WTC11 (cell line): ENCODE data around the gene ERBB4.

Source experiments
- CBFB ChIP-seq: sonication (generic); formaldehyde crosslinking; IDR thresholded peaks from 2 replicates; pipeline ENCODE4 v1.8.1; 2022; ENCODE audit warnings: mild to moderate bottlenecking, low read depth, missing genetic modification reagents
- CTCF ChIP-seq: fragments of 200-600 bp; IDR thresholded peaks from 2 replicates; pipeline ENCODE4 v1.8.0; 2022; ENCODE audit warnings: antibody characterized with exemption
- ESRRA ChIP-seq: sonication (generic); formaldehyde crosslinking; IDR thresholded peaks from 2 replicates; pipeline ENCODE4 v1.8.1; 2022; ENCODE audit warnings: mild to moderate bottlenecking, missing genetic modification reagents, borderline replicate concordance
- MAX ChIP-seq: sonication (generic); formaldehyde crosslinking; IDR thresholded peaks from 2 replicates; pipeline ENCODE4 v1.8.0; 2022; ENCODE audit warnings: mild to moderate bottlenecking, missing genetic modification reagents
- MXD4 ChIP-seq: fragments of 250-450 bp; sonication (Bioruptor Pico); IDR thresholded peaks from 2 replicates; pipeline ENCODE4 v1.8.0; 2021; ENCODE audit warnings: mild to moderate bottlenecking, moderate library complexity, borderline replicate concordance
- NFE2L1 ChIP-seq: sonication (generic); formaldehyde crosslinking; IDR thresholded peaks from 2 replicates; pipeline ENCODE4 v1.8.1; 2023; ENCODE audit warnings: missing genetic modification reagents
- NFYB ChIP-seq: sonication (generic); formaldehyde crosslinking; conservative IDR thresholded peaks from 2 replicates; pipeline ENCODE4 v1.8.0; 2022; ENCODE audit warnings: low read depth, missing genetic modification reagents
- NR1H2 ChIP-seq: sonication (generic); formaldehyde crosslinking; IDR thresholded peaks from 2 replicates; pipeline ENCODE4 v1.9.0; 2021; ENCODE audit warnings: mild to moderate bottlenecking, moderate library complexity, missing genetic modification reagents
- USF1 ChIP-seq: sonication (generic); formaldehyde crosslinking; IDR thresholded peaks from 2 replicates; pipeline ENCODE4 v1.8.0; 2022; ENCODE audit warnings: mild to moderate bottlenecking, missing genetic modification reagents
- USF2 ChIP-seq: sonication (generic); formaldehyde crosslinking; IDR thresholded peaks from 2 replicates; pipeline ENCODE4 v1.8.1; 2023; ENCODE audit warnings: mild to moderate bottlenecking, missing genetic modification reagents, moderate library complexity
- TF ChIP-seq, protein P1 (sequence below): sonication (generic); formaldehyde crosslinking; conservative IDR thresholded peaks from 2 replicates; pipeline ENCODE4 v1.8.1; 2023; ENCODE audit warnings: mild to moderate bottlenecking, low read depth, missing genetic modification reagents, moderate library complexity
- TF ChIP-seq, protein P2 (sequence below): sonication (generic); formaldehyde crosslinking; IDR thresholded peaks from 2 replicates; pipeline ENCODE4 v1.8.1; 2023; ENCODE audit warnings: mild to moderate bottlenecking, missing genetic modification reagents
- TF ChIP-seq, protein P3 (sequence below): sonication (generic); formaldehyde crosslinking; IDR thresholded peaks from 2 replicates; pipeline ENCODE4 v1.8.0; 2023; ENCODE audit warnings: missing genetic modification reagents
- TF ChIP-seq, protein P4 (sequence below): sonication (generic); formaldehyde crosslinking; IDR thresholded peaks from 2 replicates; pipeline ENCODE4 v1.8.1; 2022; ENCODE audit warnings: mild to moderate bottlenecking, missing genetic modification reagents, moderate library complexity, borderline replicate concordance

GRCh38 chr2:211845338-211846035 lies 693.1 kb downstream of the ERBB4 start:
- TF ChIP-seq CTCF (no peak), USF2 (no peak), USF1 (CRISPR knock-in tag) (no peak), NFE2L1 (no peak), NFYB (CRISPR knock-in tag) (no peak), MXD4 (CRISPR knock-in tag) (no peak), CBFB (CRISPR knock-in tag) (no peak), NR1H2 (CRISPR knock-in tag) (no peak), MAX (CRISPR knock-in tag) (no peak), ESRRA (CRISPR knock-in tag) (no peak)
- TF ChIP-seq, protein P1, sequence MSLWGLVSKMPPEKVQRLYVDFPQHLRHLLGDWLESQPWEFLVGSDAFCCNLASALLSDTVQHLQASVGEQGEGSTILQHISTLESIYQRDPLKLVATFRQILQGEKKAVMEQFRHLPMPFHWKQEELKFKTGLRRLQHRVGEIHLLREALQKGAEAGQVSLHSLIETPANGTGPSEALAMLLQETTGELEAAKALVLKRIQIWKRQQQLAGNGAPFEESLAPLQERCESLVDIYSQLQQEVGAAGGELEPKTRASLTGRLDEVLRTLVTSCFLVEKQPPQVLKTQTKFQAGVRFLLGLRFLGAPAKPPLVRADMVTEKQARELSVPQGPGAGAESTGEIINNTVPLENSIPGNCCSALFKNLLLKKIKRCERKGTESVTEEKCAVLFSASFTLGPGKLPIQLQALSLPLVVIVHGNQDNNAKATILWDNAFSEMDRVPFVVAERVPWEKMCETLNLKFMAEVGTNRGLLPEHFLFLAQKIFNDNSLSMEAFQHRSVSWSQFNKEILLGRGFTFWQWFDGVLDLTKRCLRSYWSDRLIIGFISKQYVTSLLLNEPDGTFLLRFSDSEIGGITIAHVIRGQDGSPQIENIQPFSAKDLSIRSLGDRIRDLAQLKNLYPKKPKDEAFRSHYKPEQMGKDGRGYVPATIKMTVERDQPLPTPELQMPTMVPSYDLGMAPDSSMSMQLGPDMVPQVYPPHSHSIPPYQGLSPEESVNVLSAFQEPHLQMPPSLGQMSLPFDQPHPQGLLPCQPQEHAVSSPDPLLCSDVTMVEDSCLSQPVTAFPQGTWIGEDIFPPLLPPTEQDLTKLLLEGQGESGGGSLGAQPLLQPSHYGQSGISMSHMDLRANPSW (CRISPR knock-in tag), result no peak
- TF ChIP-seq, protein P2, sequence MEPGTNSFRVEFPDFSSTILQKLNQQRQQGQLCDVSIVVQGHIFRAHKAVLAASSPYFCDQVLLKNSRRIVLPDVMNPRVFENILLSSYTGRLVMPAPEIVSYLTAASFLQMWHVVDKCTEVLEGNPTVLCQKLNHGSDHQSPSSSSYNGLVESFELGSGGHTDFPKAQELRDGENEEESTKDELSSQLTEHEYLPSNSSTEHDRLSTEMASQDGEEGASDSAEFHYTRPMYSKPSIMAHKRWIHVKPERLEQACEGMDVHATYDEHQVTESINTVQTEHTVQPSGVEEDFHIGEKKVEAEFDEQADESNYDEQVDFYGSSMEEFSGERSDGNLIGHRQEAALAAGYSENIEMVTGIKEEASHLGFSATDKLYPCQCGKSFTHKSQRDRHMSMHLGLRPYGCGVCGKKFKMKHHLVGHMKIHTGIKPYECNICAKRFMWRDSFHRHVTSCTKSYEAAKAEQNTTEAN (CRISPR knock-in tag), result no peak
- TF ChIP-seq, protein P3, sequence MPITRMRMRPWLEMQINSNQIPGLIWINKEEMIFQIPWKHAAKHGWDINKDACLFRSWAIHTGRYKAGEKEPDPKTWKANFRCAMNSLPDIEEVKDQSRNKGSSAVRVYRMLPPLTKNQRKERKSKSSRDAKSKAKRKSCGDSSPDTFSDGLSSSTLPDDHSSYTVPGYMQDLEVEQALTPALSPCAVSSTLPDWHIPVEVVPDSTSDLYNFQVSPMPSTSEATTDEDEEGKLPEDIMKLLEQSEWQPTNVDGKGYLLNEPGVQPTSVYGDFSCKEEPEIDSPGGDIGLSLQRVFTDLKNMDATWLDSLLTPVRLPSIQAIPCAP (CRISPR knock-in tag), result no peak
- TF ChIP-seq, protein P4, sequence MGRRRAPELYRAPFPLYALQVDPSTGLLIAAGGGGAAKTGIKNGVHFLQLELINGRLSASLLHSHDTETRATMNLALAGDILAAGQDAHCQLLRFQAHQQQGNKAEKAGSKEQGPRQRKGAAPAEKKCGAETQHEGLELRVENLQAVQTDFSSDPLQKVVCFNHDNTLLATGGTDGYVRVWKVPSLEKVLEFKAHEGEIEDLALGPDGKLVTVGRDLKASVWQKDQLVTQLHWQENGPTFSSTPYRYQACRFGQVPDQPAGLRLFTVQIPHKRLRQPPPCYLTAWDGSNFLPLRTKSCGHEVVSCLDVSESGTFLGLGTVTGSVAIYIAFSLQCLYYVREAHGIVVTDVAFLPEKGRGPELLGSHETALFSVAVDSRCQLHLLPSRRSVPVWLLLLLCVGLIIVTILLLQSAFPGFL (CRISPR knock-in tag), result no peak
